CD14-positive monocyte (primary cell): ENCODE results near the gene TFPT. TPM values are rescaled to one million over a fixed set of nuclear protein-coding genes. Genes with fewer than 3 reads are reported as not detected.
"Not testable (repeated sequence)": the region's sequence is repeated elsewhere in the genome, so short reads cannot be mapped to it uniquely, and the experiment has no call there.

Experiments used
- DNase-seq, 3 donors: peaks; one replicate each; pipeline ENCODE4 v3.0.0-alpha.2; 2011 to 2022
- H2AFZ ChIP-seq: 2 replicates; pipeline ENCODE4 v1.6.0; 2012; ENCODE audit warnings: mild to moderate bottlenecking, low read depth, low read length, inconsistent platforms; ENCODE audit not compliant: insufficient read depth, poor library complexity, severe bottlenecking
- H3K27ac ChIP-seq, 2 donors: 1 replicate in 1 of 2; 2 replicates in 1 of 2; pipeline ENCODE4 v1.5.1; 2012 to 2013; ENCODE audit warnings: low read length in 2 of 2, control low read depth in 1 of 2, inconsistent platforms in 1 of 2, low read depth in 1 of 2, mild to moderate bottlenecking in 1 of 2
- H3K27me3 ChIP-seq, 2 donors: one replicate each; pipeline versions ENCODE4 v1.6.0 to v1.6.1; 2011 to 2013; ENCODE audit warnings: low read length in 2 of 2; ENCODE audit not compliant: control insufficient read depth in 2 of 2, insufficient read depth in 2 of 2
- H3K36me3 ChIP-seq, 2 donors: replicated peaks in 1 of 2; 1 replicate in 1 of 2; 2 replicates in 1 of 2; pipeline versions ENCODE4 v1.5.1 to v1.6.1; 2012 to 2013; ENCODE audit warnings: low read length in 2 of 2, control low read depth in 1 of 2, inconsistent platforms in 1 of 2, mild to moderate bottlenecking in 1 of 2; ENCODE audit not compliant: insufficient read depth in 2 of 2, control insufficient read depth in 1 of 2
- H3K4me1 ChIP-seq, 2 donors: 1 replicate in 1 of 2; 2 replicates in 1 of 2; pipeline versions ENCODE4 v1.5.1 to v1.6.1; 2012 to 2013; ENCODE audit warnings: low read length in 2 of 2, control low read depth in 1 of 2, inconsistent platforms in 1 of 2, mild to moderate bottlenecking in 1 of 2, moderate library complexity in 1 of 2; ENCODE audit not compliant: insufficient read depth in 2 of 2, control insufficient read depth in 1 of 2
- H3K4me2 ChIP-seq: replicated peaks from 2 replicates; pipeline ENCODE3; 2012; ENCODE audit warnings: low read length, moderate library complexity, mild to moderate bottlenecking; ENCODE audit not compliant: poor library complexity, severe bottlenecking; ENCODE audit errors: extremely low read depth
- H3K4me3 ChIP-seq, 3 experiments: fragments of 200-600 bp in 1 of 3; sonication (generic) in 1 of 3; replicated peaks in 1 of 3; 1 replicate in 2 of 3; 2 replicates in 1 of 3; pipeline ENCODE4 v1.5.1; 2011 to 2013; ENCODE audit warnings: low read length in 3 of 3, mild to moderate bottlenecking in 3 of 3, control low read depth in 2 of 3, low read depth in 2 of 3, inconsistent platforms in 1 of 3, moderate library complexity in 1 of 3
- H3K79me2 ChIP-seq: 2 replicates; pipeline ENCODE4 v1.6.0; 2012; ENCODE audit warnings: mild to moderate bottlenecking, control low read depth, inconsistent platforms, low read length, moderate library complexity; ENCODE audit not compliant: insufficient read depth
- H3K9ac ChIP-seq: 2 replicates; pipeline ENCODE4 v1.6.0; 2017; ENCODE audit warnings: low read length, mild to moderate bottlenecking; ENCODE audit not compliant: insufficient read depth, poor library complexity, severe bottlenecking
- H3K9me3 ChIP-seq, 2 donors: replicated peaks in 1 of 2; 1 replicate in 1 of 2; 2 replicates in 1 of 2; pipeline versions ENCODE4 v1.5.1 to v1.6.1; 2012 to 2013; ENCODE audit warnings: low read length in 2 of 2, control low read depth in 1 of 2; ENCODE audit not compliant: control insufficient read depth in 1 of 2, insufficient read depth in 1 of 2
- H4K20me1 ChIP-seq: 2 replicates; pipeline ENCODE4 v1.6.0; 2012; ENCODE audit warnings: mild to moderate bottlenecking, low read length, control low read depth, moderate library complexity; ENCODE audit not compliant: insufficient read depth
- H3K27ac Mint-ChIP-seq, 7 donors: one replicate each; pipeline ENCODE4 v1.8.0; 2020; ENCODE audit warnings: mild to moderate bottlenecking in 7 of 7, mixed read lengths in 7 of 7, moderate library complexity in 6 of 7, inconsistent platforms in 2 of 7
- H3K27me3 Mint-ChIP-seq, 3 donors: one replicate each; pipeline ENCODE4 v1.8.0; 2021 to 2022; ENCODE audit warnings: low read depth in 3 of 3, mild to moderate bottlenecking in 3 of 3, mixed read lengths in 3 of 3, moderate library complexity in 3 of 3, inconsistent platforms in 1 of 3
- H3K36me3 Mint-ChIP-seq, 2 donors: one replicate each; pipeline ENCODE4 v1.8.0; 2020; ENCODE audit warnings: mixed read lengths in 2 of 2, inconsistent platforms in 1 of 2, mild to moderate bottlenecking in 1 of 2
- H3K4me1 Mint-ChIP-seq: one replicate; pipeline ENCODE4 v1.8.0; 2020; ENCODE audit warnings: mild to moderate bottlenecking, mixed read lengths
- H3K4me3 Mint-ChIP-seq, 2 donors: one replicate each; pipeline ENCODE4 v1.8.0; 2020; ENCODE audit warnings: mild to moderate bottlenecking in 2 of 2, mixed read lengths in 2 of 2, moderate library complexity in 1 of 2
- H3K9me3 Mint-ChIP-seq, 7 donors: one replicate each; pipeline ENCODE4 v1.8.0; 2020 to 2022; ENCODE audit warnings: mixed read lengths in 7 of 7, mild to moderate bottlenecking in 6 of 7, moderate library complexity in 6 of 7, inconsistent platforms in 2 of 7
- CTCF ChIP-seq: fragments of 200-600 bp; IDR thresholded peaks from one replicate; pipeline ENCODE4 v1.8.0; 2022; ENCODE audit warnings: antibody characterized with exemption, mild to moderate bottlenecking
- WGBS: methylation state at CpG from one replicate; pipeline ENCODE4 v1.1.5; 2013; ENCODE audit warnings: missing lambda C conversion rate; ENCODE audit not compliant: insufficient coverage; 5-methylcytosine and 5-hydroxymethylcytosine counted together
- intact Hi-C, 2 donors: fragments of 100-400 bp; cut with micrococcal nuclease; formaldehyde crosslinking; loops; one replicate each; pipeline versions ENCODE4 v1.15.0 to v1.15.1; 2023
- polyA plus RNA-seq, 3 donors: library from polyadenylated mRNA; depleted of rRNA in 1 of 3; unstranded in 2 of 3; stranded (reverse) in 1 of 3; fragments of 300-500 nt in 2 of 3; fragments of >200 nt in 1 of 3; fragmentation: Illumina TruSeq in 2 of 3; gene quantifications; 1 replicate in 2 of 3; 2 replicates in 1 of 3; pipeline ENCODE4 v1.2.3, GENCODE V29; 2012 to 2021

TFPT gene
- polyA plus RNA-seq, 3 donors = 7.0 to 11.5 (median 9.5) TPM

- no peak for TF ChIP-seq CTCF
- peak overlapping the region; percentile 96 to 99 (median 98) for H3K27ac Mint-ChIP-seq
- H4K20me1 ChIP-seq = peaks cover 20% of the 10 kb centered on the region
- H3K36me3 Mint-ChIP-seq = peaks cover 12 to 27% of the 10 kb centered on the region in 2 donors
- peaks cover 0 to 8% (median 5%) of the 10 kb centered on the region in 7 donors for H3K9me3 Mint-ChIP-seq
- 60% methylated on average over 4 of the region's 12 CpGs for WGBS
- H3K4me1 ChIP-seq = peaks cover 85 to 92% of the 10 kb centered on the region in 2 donors
- H3K79me2 ChIP-seq = peaks cover 87% of the 10 kb centered on the region
- H3K4me1 Mint-ChIP-seq = peaks cover 66% of the 10 kb centered on the region
- peak overlapping the region; percentile 90 to 94 for H3K4me3 Mint-ChIP-seq
- peak in 2 of 3 donors; percentile 35 to 43 for DNase-seq
- H3K4me3 ChIP-seq = peak overlapping the region; percentile 75 to 95 (median 92)
- intact Hi-C loops = loop anchor here in 1 of 2 donors (10.0 kb wide), 1 partner anchor 55 kb away; no protein-coding TSS in a partner anchor
- peak overlapping the region; percentile 84 for H3K9ac ChIP-seq
- no peaks in the 10 kb centered on the region for H3K27me3 ChIP-seq
- peak overlapping the region; percentile 83 for H3K4me2 ChIP-seq
- H3K27ac ChIP-seq = peak overlapping the region; percentile 86 to 95
- peaks cover 5 to 9% of the 10 kb centered on the region in 2 donors for H3K9me3 ChIP-seq
- no peak overlapping the region for H2AFZ ChIP-seq
- H3K27me3 Mint-ChIP-seq = peaks cover 0 to 3% (median 2%) of the 10 kb centered on the region in 3 donors
- H3K36me3 ChIP-seq = peaks cover 8 to 10% of the 10 kb centered on the region in 2 donors
Measured at GRCh38 chr19:54099190-54099902, 16.1 kb downstream of the TFPT start.

GRCh38 chr19:54096617-54097106 lies 18.8 kb downstream of the TFPT start:
- peaks cover 0 to 13% (median 5%) of the 10 kb centered on the region in 7 donors for H3K9me3 Mint-ChIP-seq
- H3K27me3 ChIP-seq = no peaks in the 10 kb centered on the region
- H2AFZ ChIP-seq = peak overlapping the region; percentile 64
- peak overlapping the region; percentile 49 to 80 for H3K27ac ChIP-seq
- peak; percentile 40 to 58 (median 42) for DNase-seq
- H3K4me1 Mint-ChIP-seq = peaks cover 58% of the 10 kb centered on the region
- peak overlapping the region; percentile 17 to 92 (median 26) for H3K4me3 ChIP-seq
- peaks cover 0 to 9% (median 3%) of the 10 kb centered on the region in 3 donors for H3K27me3 Mint-ChIP-seq
- peak overlapping the region; percentile 81 to 96 for H3K4me3 Mint-ChIP-seq
- TF ChIP-seq CTCF = no peak
- peaks cover 8 to 16% of the 10 kb centered on the region in 2 donors for H3K36me3 ChIP-seq
- WGBS = 5% methylated on average over 13 of the region's 14 CpGs
- H3K9ac ChIP-seq = peak overlapping the region; percentile 66
- H3K4me2 ChIP-seq = peak overlapping the region; percentile 72
- peaks cover 63% of the 10 kb centered on the region for H3K79me2 ChIP-seq
- H3K9me3 ChIP-seq = peaks cover 5 to 9% of the 10 kb centered on the region in 2 donors
- H3K36me3 Mint-ChIP-seq = peaks cover 18 to 35% of the 10 kb centered on the region in 2 donors
- H3K27ac Mint-ChIP-seq = peak overlapping the region; percentile 87 to 94 (median 92)
- intact Hi-C loops = loop anchor here in 1 of 2 donors (10.0 kb wide), 1 partner anchor 52 kb away; no protein-coding TSS in a partner anchor
- H3K4me1 ChIP-seq = peaks cover 69 to 75% of the 10 kb centered on the region in 2 donors
- peaks cover 31% of the 10 kb centered on the region for H4K20me1 ChIP-seq

- H3K9me3 ChIP-seq, H3K27me3 Mint-ChIP-seq, H3K27me3 ChIP-seq: not testable (repeated sequence)
- Mint-ChIP-seq H3K36me3 (peaks cover 18 to 35% of the 10 kb centered on the region in 2 donors), H3K4me1 (peaks cover 53% of the 10 kb centered on the region), H3K27ac (peak overlapping the region in 6 of 7 donors; percentile 76 to 94 (median 90)), H3K9me3 (peaks cover 0 to 13% (median 5%) of the 10 kb centered on the region in 7 donors), H3K4me3 (peak overlapping the region; percentile 81 to 96)
- peak overlapping the region; percentile 66 for H3K9ac ChIP-seq
- peak; percentile 35 to 51 (median 46) for DNase-seq
- peaks cover 57% of the 10 kb centered on the region for H3K79me2 ChIP-seq
- H3K4me3 ChIP-seq = peak overlapping the region; percentile 17 to 92 (median 26)
- intact Hi-C loops = loop anchor here in 1 of 2 donors (10.0 kb wide), 1 partner anchor 51 kb away; no protein-coding TSS in a partner anchor
- H3K4me1 ChIP-seq = peaks cover 62 to 69% of the 10 kb centered on the region in 2 donors
- H3K27ac ChIP-seq = peak overlapping the region in 1 of 2 donors; percentile 80
- WGBS = 2% methylated on average over 46 of the region's 46 CpGs
- peaks cover 31% of the 10 kb centered on the region for H4K20me1 ChIP-seq
- H3K4me2 ChIP-seq = peak overlapping the region; percentile 72
- H3K36me3 ChIP-seq = peaks cover 8 to 16% of the 10 kb centered on the region in 2 donors
- peak overlapping the region; percentile 64 for H2AFZ ChIP-seq
Measured at GRCh38 chr19:54095859-54096616, 19.4 kb downstream of the TFPT start.
